Stimulated activated CD8-positive, alpha-beta memory T cell treated with anti-CD3 and anti-CD28 coated beads, Interleukin-7, amount 100 ng/mL, for 1 hour (primary cell): Measurements from ENCODE around the gene TNFRSF25.
"Not testable (repeated sequence)": the region's sequence is repeated elsewhere in the genome, so short reads cannot be mapped to it uniquely, and the experiment has no call there.

Experiments used
- DNase-seq, 2 donors: peaks; one replicate each; pipeline ENCODE4 v3.0.0-alpha.2; 2020; ENCODE audit warnings: low read depth in 2 of 2

Gene TNFRSF25

GRCh38 chr1:6453895-6454855 is 11.8 kb downstream of the TNFRSF25 start:
- DNase-seq, result not testable (repeated sequence)

- no peak for DNase-seq
Observed at GRCh38 chr1:6450943-6451373, 15.0 kb downstream of the TNFRSF25 start.

- DNase-seq, result not testable (repeated sequence)
Observed at GRCh38 chr1:6450486-6450885, 15.5 kb downstream of the TNFRSF25 start.

GRCh38 chr1:6450005-6450450 is 15.9 kb downstream of the TNFRSF25 start:
- no peak for DNase-seq

- DNase-seq, result no peak
Observed at GRCh38 chr1:6448749-6449631, 17.0 kb downstream of the TNFRSF25 start.

- no peak for DNase-seq
Observed at GRCh38 chr1:6447818-6448748, 17.9 kb downstream of the TNFRSF25 start.

GRCh38 chr1:6447016-6447817 is 18.8 kb downstream of the TNFRSF25 start:
- DNase-seq, result no peak

- DNase-seq, result no peak
Observed at GRCh38 chr1:6446665-6447015, 19.3 kb downstream of the TNFRSF25 start.

- not testable (repeated sequence) for DNase-seq
Observed at GRCh38 chr1:6445929-6446328, 20.0 kb downstream of the TNFRSF25 start.

GRCh38 chr1:6445062-6445763 is 20.8 kb downstream of the TNFRSF25 start:
- no peak for DNase-seq

- no peak for DNase-seq
Observed at GRCh38 chr1:6444377-6444776, 21.6 kb downstream of the TNFRSF25 start.

GRCh38 chr1:6443339-6444115 is 22.4 kb downstream of the TNFRSF25 start:
- DNase-seq, result no peak

GRCh38 chr1:6441586-6441985 is 24.4 kb downstream of the TNFRSF25 start:
- DNase-seq, result no peak

GRCh38 chr1:6440198-6441126 is 25.5 kb downstream of the TNFRSF25 start:
- peak; percentile 43 to 44 for DNase-seq

- peak; percentile 36 to 50 for DNase-seq
Observed at GRCh38 chr1:6438047-6438525, 27.9 kb downstream of the TNFRSF25 start.

- DNase-seq, result not testable (repeated sequence)
Observed at GRCh38 chr1:6437012-6437700, 28.8 kb downstream of the TNFRSF25 start.

GRCh38 chr1:6436277-6436676 is 29.7 kb downstream of the TNFRSF25 start:
- DNase-seq, result not testable (repeated sequence)
